GM18526 (cell line): ENCODE measurements around the gene PAF1.
A peak's percentile ranks its signal among the peaks of the same experiment; 100 is the strongest.

Experiments
- POLR2A ChIP-seq: IDR thresholded peaks from 3 replicates; pipeline ENCODE4 v1.6.1; 2011; ENCODE audit not compliant: insufficient read length; ENCODE audit errors: extremely low read depth

The PAF1 gene

DNA sequence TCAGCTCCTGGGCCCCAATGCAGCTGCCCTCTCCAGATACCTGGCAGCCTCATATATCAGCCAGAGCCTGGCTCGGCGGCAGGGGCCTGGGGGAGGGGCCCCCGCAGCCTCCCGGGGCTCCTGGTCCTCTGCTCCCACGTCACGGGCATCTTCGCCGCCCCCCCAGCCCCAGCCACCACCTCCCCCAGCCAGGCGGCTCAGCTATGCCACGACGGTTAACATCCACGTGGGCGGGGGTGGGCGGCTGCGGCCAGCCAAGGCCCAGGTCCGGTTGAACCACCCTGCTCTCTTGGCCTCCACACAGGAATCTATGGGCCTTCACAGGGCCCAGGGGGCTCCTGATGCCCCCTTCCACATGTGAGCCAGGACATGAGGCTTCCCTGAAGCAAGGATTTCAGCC is 34.0 kb upstream of the PAF1 start:
- no peak for TF ChIP-seq POLR2A

DNA sequence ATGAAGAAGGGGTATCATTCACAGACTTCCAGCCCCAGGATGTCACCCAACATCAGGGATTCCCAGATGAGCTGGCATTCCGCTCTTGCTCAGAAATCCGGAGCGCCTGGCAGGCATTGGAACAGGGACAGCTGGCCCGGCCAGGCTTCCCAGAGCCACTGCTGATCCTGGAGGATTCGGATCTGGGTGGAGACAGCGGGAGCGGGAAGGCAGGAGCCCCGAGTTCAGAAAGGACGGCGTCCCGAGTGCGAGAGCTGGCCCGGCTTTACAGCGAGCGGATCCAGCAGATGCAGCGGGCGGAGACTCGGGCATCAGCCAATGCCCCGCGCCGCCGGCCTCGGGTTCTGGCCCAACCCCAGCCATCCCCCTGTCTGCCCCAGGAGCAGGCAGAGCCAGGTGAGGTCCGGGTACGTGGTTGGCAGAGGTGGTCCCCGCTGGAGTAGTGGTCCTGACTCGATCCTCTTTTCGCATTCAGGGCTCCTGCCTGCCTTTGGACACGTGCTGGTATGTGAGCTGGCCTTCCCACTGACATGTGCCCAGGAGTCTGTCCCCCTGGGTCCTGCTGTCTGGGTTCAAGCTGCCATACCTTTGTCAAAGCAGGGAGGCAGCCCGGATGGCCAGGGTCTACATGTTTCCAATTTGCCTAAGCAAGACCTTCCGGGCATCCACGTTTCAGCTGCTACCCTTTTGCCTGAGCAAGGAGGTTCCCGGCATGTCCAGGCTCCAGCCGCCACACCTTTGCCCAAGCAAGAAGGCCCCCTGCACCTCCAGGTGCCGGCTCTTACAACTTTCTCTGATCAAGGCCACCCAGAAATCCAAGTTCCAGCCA is 32.6 kb upstream of the PAF1 start:
- no peak for TF ChIP-seq POLR2A

DNA sequence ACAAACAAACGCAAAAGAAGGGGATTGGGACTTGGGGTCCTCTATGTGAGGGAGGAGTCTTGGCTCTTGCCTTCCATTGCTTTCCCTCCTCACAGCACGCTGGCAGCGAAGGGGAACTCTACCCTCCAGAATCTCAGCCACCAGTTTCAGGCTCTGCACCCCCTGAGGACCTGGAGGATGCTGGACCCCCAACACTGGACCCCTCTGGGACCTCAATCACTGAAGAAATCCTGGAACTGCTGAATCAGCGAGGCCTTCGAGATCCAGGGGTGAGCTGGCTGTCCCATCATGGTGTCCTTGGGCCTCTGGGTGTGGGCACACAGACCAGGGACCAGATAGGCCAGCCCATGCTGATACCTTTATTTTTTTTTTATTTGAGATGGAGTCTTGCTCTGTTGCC is 31.1 kb upstream of the PAF1 start:
- TF ChIP-seq POLR2A = no peak

DNA sequence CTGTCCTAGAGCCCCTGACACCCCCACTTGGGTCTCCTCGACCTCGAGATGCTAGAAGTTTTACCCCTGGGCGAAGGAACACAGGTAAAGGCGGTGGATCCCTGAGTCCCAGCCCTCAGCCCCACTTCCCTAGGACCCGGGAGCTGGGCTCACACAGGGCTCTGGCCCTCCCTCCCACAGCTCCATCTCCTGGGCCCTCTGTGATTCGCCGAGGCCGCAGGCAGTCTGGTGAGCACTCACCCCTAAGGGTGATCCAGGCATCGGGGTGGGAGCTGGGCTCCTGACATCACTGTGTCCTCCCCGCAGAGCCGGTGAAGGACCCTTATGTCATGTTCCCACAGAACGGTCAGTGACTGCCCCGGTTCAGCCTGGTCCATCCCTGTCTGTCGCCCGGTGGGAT is 29.9 kb upstream of the PAF1 start:
- TF ChIP-seq POLR2A = no peak

DNA sequence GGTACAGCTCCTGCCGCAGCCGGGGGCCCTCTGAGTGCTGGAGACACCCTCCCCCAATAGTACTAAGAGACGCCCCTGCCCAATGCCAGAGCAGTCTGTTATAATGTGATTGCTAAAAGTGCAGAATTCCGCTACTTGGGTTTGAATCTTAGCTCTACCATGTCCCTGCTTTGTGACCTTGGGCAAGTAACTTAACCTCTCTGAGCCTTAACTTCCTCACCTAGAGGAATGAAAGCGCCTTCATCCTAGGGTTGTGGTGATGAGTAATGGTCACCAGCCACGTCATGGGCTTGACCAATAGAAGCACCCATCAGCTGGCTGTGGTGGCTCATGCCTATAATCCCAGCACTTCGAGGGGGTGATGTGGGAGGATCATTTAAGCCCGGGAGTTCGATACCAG is 28.1 kb upstream of the PAF1 start:
- no peak for TF ChIP-seq POLR2A

DNA sequence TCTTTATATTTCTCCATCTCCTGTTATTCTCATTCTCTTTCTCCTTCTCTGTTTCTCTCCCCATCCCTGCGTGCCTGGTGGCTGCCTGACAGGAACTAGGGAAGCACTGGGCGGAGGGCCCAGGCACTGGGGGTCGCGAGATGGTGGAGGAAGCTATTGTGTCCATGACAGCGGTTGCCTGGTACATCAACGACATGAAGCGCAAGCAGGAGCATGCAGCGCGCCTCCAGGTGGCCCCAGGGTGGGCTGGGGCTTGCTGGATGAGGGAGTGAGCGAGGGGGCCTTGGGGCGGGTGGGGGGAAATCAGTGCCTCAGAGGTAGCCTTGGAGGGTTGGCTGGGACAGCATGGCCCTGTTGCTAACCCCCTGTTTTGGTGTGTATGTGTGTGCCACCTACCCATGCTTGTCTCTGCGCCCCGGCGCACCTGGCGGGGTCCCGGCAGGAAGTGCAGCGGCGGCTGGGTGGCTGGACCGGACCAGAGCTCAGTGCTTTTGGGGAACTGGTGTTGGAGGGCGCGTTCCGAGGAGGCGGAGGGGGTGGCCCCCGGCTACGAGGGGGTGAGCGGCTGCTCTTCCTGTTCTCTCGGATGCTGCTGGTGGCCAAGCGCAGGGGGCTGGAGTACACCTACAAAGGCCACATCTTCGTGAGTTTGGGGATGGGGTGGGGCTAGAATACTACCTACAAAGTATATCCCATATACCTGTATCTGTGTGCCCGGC is 26.7 kb upstream of the PAF1 start:
- TF ChIP-seq POLR2A = no peak

DNA sequence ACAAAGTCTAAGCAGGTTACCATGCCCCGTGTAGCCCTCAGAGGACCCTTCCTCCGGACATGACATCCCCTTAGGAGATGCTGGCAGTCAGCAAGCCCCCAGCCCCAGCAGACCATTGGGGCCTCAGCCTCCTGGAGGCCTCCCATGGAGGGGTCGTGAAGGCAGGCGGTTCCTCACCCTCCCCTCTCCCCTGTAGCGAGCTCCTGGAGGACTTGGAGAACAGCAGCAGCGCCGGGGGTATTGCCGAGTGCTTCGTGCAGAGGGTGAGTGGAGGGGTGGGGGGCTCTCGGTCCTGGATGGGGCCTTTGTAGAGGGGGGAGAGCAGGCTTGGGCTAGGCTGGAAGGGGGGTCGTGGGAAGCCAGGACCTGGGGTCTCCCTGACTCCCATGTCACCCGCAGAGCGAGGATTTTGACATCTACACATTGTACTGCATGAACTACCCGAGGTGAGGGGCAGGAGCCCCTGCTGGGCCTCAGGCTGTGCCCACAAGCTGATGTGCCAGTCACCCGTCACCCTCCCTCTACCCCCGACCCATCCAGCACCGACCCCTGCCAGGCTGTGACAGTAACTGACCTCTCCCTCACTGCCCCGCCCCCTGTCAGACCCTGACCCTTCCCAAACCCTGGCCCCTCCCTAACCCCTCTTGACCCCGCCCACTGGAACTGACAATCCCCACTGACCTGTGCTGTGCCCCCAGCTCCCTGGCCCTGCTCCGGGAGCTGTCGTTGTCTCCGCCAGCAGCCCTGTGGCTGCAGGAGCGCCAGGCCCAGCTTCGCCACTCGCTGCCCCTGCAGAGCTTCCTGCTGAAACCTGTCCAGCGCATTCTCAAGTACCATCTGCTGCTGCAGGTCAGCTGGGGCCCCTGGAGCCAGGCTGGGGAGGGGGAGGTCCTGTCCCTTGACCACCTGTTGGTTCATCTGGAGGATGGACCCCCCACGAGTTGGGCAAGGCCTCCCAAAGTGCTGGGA is 25.5 kb upstream of the PAF1 start:
- no peak for TF ChIP-seq POLR2A

DNA sequence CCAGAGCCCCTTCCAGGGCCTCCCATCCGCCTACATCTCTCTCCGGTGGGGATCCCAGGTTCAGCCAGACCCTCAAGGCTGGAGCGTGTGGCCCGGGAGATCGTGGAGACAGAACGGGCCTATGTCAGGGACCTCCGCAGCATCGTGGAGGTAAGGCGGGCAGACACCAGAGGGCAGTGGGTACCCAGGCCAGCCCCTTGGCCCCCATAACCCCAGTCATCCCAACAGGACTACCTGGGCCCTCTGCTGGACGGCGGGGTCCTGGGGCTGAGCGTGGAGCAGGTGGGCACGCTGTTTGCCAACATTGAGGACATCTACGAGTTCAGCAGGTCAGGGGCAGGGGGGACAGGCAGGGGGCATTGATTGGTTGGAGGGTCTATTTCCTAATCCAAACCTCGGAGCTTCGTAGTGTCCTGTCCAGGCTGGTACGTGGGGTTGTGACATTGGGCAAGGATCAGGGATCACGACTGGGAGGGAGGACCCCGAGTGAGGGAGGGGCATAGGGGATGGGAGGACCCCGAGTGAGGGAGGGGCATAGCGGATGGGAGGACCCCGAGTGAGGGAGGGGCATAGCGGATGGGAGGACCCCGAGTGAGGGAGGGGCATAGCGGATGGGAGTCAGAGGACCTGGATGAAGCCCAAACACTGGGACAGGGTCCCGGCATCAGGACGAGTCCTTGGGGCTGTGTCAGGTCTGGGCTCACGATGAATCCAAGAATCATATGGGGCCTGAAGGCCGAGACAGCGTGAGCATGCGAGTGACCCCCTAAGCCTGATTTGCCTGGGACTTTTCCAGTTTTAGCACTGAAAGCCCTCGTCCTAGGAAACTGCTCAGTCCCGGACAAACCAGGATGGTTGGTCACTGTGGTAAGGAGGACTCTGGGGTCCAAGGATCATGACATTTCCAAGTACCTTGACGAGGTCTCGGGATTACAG is 24.5 kb upstream of the PAF1 start:
- no peak for TF ChIP-seq POLR2A

DNA sequence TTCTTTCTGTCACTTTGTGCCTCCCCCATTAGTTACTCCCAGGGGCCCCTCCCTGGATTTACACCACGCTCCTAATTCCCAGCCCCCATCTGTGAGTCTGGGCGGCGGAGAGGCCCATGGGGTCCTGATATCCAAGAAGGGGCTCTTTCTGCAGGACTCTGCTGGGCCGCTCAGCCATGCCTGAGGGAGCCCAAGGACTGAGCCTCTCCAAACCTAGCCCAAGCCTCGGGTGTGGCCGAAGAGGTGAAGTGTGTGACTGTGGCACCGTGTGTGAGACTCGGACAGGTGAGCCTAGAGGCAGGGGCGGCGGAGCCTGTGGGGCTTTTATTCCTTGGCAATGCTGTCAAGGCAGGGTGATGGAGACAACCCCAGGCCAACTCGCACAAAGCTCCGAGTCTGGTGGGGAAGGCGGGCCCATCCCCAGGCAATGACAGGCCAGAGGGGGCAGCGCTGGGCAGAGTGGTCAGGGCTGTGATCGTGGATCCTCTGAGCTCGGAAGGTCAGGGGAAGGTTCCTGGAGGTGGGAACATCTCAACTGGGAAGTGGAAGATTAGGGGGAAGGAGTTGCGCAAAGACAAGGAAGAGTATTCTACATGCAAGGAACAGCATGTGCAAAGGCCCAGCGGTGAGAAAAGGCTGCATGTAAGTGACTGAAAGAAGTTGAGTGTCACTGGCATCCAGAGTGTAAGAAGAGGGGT is 23.2 kb upstream of the PAF1 start:
- no peak for TF ChIP-seq POLR2A

DNA sequence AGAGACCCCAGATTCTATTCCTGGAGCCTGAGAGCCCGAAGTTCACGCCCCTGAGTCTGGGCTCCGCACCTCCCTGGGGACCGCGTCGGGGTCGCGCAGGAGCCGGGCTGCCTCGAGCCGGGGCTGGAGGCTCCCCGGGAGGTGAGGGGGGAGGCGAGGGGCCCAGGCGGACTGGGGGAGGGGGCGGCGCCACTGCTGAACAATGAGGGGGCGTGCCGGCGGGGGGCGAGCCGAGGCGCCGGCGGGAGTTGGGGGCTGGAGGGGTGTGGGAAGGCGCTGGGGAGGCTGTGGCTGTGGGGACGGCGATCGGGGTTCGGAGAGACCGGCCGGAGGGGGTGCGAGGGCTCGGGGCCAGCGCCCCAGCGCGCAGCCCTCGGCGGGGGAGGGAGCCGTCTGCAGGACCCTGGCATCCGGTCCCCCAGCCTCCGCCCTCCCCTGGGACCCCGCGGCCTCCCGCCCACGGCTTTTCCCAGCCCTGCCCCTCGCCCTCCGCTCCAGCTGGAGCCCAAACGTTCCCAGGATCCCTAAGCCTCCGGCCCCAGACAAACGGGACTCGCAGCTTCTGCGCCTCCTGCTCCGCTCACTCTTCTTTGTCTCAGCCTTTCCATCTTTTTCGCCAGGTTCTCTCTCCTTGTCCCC is 22.5 kb upstream of the PAF1 start:
- TF ChIP-seq POLR2A = peak; percentile 13

DNA sequence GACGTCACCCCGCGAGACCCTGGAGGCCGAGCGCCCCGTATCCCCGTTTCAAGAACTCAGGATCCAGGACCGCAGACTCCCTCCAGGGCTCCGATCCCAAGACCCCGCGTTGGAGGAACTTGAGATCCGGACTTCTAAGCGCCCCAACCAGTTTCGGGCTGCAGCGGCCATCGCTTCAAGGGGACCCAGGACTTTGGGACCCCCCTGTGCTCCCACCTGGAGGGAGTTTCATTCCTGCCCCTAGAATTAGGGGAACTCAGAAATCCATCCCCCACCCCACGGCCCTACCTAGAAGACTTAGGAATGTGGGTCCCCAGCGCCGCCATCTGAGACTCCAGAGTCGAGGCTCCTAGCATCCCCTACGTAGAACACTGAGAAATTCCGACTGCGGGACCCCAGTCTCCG is 22.0 kb upstream of the PAF1 start:
- TF ChIP-seq POLR2A = no peak

DNA sequence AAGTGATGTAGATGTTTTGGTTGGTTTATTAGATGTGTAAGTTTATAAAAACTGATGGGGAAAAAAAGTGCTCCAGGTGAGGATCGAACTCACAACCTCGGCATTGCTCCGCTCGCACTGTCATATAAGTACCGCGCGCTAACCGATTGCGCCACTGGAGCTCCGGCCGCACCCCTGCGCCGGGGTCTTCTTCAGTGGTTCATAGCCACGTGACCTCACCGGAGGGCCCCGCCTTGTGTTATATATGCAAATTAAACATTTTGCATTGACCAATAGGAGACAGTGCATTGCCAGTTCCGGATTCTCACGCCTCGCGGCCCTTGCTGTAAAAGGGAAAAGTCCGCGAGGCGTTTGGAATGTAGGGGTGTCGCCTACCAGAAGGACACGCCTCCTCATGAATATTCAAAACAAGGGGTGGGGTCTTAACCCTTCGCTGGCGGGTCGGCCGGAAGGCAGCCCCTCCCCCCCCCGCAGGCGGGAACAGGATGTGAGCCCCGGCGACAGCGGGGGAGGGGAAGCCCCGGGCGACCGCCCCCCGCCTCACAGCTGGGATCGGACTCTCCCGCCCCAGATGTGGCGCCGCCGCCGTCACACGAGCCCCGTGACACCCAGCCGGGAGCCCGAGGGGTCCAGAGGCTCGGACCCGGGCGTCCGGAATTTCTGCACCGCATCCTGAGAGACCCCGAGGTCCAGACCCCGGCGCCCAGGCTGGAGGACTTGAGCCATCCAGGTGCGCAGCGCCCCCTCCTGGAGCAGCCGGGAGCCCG is 21.4 kb upstream of the PAF1 start, which contains the start of gene PLEKHG2:
TSS of gene PLEKHG2 (plus strand) at position 570 of the 767 bp plus-strand sequence. CDS start 1,418 bp downstream, outside the sequence.
- peak; percentile 90 for TF ChIP-seq POLR2A

DNA sequence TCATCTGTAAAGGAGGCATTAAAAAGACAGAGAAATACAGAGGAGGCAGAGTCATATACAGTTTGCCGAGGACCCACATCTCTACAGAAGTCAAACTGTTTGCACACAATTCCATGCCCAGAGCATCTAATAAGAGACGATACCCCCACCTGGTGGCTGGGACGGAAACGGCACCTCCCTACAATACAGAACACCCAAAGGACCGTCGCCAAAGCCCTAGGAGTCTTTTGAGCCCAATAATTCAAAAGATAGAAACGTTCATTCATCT is 20.9 kb upstream of the PAF1 start:
- no peak for TF ChIP-seq POLR2A
